Right atrium auricular region (tissue), 2 donors: ENCODE results near the gene SPEF2. TPM values are rescaled to one million over a fixed set of nuclear protein-coding genes. Genes with fewer than 3 reads are reported as not detected.

Source experiments
- DNase-seq: peaks from one replicate; pipeline ENCODE4 v3.0.0-alpha.2; 2019; ENCODE audit warnings: low spot score
- H3K27ac ChIP-seq, 2 donors: fragments of 200-600 bp; sonication (generic); 1 replicate in 1 of 2; 2 replicates in 1 of 2; pipeline ENCODE4 v1.5.1; 2016 to 2019
- H3K27me3 ChIP-seq, 2 donors: fragments of 200-600 bp; sonication (generic); one replicate each; pipeline versions ENCODE4 v1.5.1 to v1.6.0; 2017 to 2019
- H3K36me3 ChIP-seq: fragments of 200-600 bp; sonication (generic); one replicate; pipeline ENCODE4 v1.5.1; 2016
- H3K4me1 ChIP-seq, 2 donors: fragments of 200-600 bp; sonication (generic); one replicate each; pipeline versions ENCODE4 v1.5.1 to v1.6.0; 2017 to 2019
- H3K4me3 ChIP-seq, 2 donors: fragments of 200-600 bp; sonication (generic); 1 replicate in 1 of 2; 2 replicates in 1 of 2; pipeline ENCODE4 v1.5.1; 2017 to 2019; ENCODE audit warnings: mild to moderate bottlenecking in 1 of 2, moderate library complexity in 1 of 2
- H3K9me3 ChIP-seq, 2 donors: fragments of 200-600 bp; sonication (generic); one replicate each; pipeline ENCODE4 v1.5.1; 2019
- CTCF ChIP-seq, 2 donors: fragments of 200-600 bp; sonication (generic); IDR thresholded peaks; one replicate each; pipeline ENCODE4 v1.5.1; 2019; ENCODE audit warnings: antibody characterized with exemption in 2 of 2
- total RNA-seq, 2 donors: library from RNA; depleted of rRNA; stranded (reverse); fragments of >200 nt; gene quantifications; one replicate each; pipeline ENCODE4 v1.1.0, GENCODE V29; 2016

The SPEF2 gene
- total RNA-seq, 2 donors from 2014 or later = 0.94 to 2.0 TPM

- Histone ChIP-seq H3K27ac (no peak overlapping the region), H3K4me1 (no peaks in the 10 kb centered on the region), H3K9me3 (no peaks in the 10 kb centered on the region), H3K27me3 (no peaks in the 10 kb centered on the region), H3K4me3 (no peak overlapping the region), H3K36me3 (no peaks in the 10 kb centered on the region)
- TF ChIP-seq CTCF (IDR thresholded peaks at IDR 0.05) = no peak
- DNase-seq = no peak
Observed at GRCh38 chr5:35656721-35657120, 39.1 kb downstream of the SPEF2 start.

- Histone ChIP-seq H3K27me3 (no peaks in the 10 kb centered on the region), H3K4me3 (no peak overlapping the region), H3K9me3 (no peaks in the 10 kb centered on the region), H3K27ac (no peak overlapping the region), H3K4me1 (no peaks in the 10 kb centered on the region), H3K36me3 (no peaks in the 10 kb centered on the region)
- DNase-seq = no peak
- no peak for TF ChIP-seq CTCF (IDR thresholded peaks at IDR 0.05)
Observed at GRCh38 chr5:35657877-35658276, 40.2 kb downstream of the SPEF2 start.

- H3K4me1 ChIP-seq = no peaks in the 10 kb centered on the region
- no peak for DNase-seq
- H3K27me3 ChIP-seq = no peaks in the 10 kb centered on the region
- H3K36me3 ChIP-seq = no peaks in the 10 kb centered on the region
- no peak overlapping the region for H3K4me3 ChIP-seq
- TF ChIP-seq CTCF (IDR thresholded peaks at IDR 0.05) = no peak
- no peaks in the 10 kb centered on the region for H3K9me3 ChIP-seq
- no peak overlapping the region for H3K27ac ChIP-seq
Observed at GRCh38 chr5:35659556-35659955, 41.9 kb downstream of the SPEF2 start.

- DNase-seq = no peak
- Histone ChIP-seq H3K4me1 (no peaks in the 10 kb centered on the region), H3K36me3 (no peaks in the 10 kb centered on the region), H3K27me3 (no peaks in the 10 kb centered on the region), H3K9me3 (no peaks in the 10 kb centered on the region), H3K4me3 (no peak overlapping the region), H3K27ac (no peak overlapping the region)
- TF ChIP-seq CTCF (IDR thresholded peaks at IDR 0.05) = no peak
Observed at GRCh38 chr5:35660451-35660850, 42.8 kb downstream of the SPEF2 start.

- no peak for TF ChIP-seq CTCF (IDR thresholded peaks at IDR 0.05)
Observed at GRCh38 chr5:35664584-35664983, 46.9 kb downstream of the SPEF2 start.

GRCh38 chr5:35665096-35665495 lies 47.4 kb downstream of the SPEF2 start:
- TF ChIP-seq CTCF (IDR thresholded peaks at IDR 0.05) = no peak
- H3K4me3 ChIP-seq = no peak overlapping the region
- DNase-seq = no peak
- H3K36me3 ChIP-seq = no peaks in the 10 kb centered on the region
- H3K9me3 ChIP-seq = no peaks in the 10 kb centered on the region
- no peaks in the 10 kb centered on the region for H3K27me3 ChIP-seq
- H3K4me1 ChIP-seq = no peaks in the 10 kb centered on the region
- H3K27ac ChIP-seq = no peak overlapping the region

More at GRCh38 chr5:35664584-35664983, 46.9 kb downstream of the SPEF2 start:
- no peak for DNase-seq
- H3K9me3 ChIP-seq = no peaks in the 10 kb centered on the region
- no peak overlapping the region for H3K4me3 ChIP-seq
- no peaks in the 10 kb centered on the region for H3K36me3 ChIP-seq
- H3K27ac ChIP-seq = no peak overlapping the region
- no peaks in the 10 kb centered on the region for H3K27me3 ChIP-seq
- no peaks in the 10 kb centered on the region for H3K4me1 ChIP-seq
